ENCODE data around the gene MLH1. TPM values are rescaled to one million over a fixed set of nuclear protein-coding genes. Genes with fewer than 3 reads are reported as not detected.
"Not testable (repeated sequence)": the region's sequence is repeated elsewhere in the genome, so short reads cannot be mapped to it uniquely, and the experiment has no call there.

The MLH1 gene
- total RNA-seq, 4 donors from 2014 or later: 19.4 to 38.0 (median 27.8) TPM

DNA sequence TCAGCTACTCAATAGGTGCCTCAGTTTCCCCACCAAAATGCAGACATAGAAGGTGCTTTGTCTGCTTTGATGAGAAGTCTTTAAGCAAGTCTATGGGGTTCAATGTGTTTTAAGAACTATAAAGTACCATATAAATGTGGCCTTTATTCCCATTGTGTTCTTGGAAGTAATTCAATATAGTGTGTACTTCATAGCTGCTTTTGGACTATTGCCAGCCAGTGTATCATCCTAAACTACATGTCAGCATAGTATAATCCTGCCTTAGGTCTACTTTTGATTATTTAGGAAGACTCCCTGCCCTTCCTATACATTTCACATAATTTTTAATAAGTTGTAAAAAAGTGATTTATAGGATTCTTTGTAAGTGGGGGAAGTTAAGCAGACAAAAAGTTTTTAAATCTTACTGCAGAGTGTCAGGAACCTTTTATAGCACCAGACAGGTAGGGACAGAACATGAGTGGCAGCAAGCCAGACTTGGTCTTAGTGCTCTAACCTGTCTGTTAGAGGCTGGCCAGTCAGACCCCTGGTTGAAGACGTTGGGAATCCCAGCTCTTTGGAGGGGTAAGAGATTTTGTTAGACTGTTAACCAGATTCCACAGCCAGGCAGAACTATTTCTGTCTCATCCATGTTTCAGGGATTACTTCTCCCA lies 48.4 kb downstream of the MLH1 start:
- H3K9me3 ChIP-seq: no peaks in the 10 kb centered on the region
- H3K27ac ChIP-seq: peak overlapping the region in 1 of 4 donors; percentile 8
- TF ChIP-seq POLR2A (IDR thresholded peaks at IDR 0.05): no peak
- in situ Hi-C loops (cut with MboI; ENCODE audit: low pct_ligation_motif_present in 1 of 4, low pct_unique_long_range_greater_than_20kb in 1 of 4, low sequenced_read_pairs in 3 of 4): loop anchor here in 2 of 4 donors (25.0 kb wide), 1 partner anchor 171 kb away; no protein-coding TSS in a partner anchor
- peaks cover 0 to 10% (median 6%) of the 10 kb centered on the region in 4 donors for H3K4me1 ChIP-seq
- no peak overlapping the region for H3K4me3 ChIP-seq
- intact Hi-C loops (cut with DNase I; ENCODE audit: low total_unique reads): no loop called here
- no peak for DNase-seq
- 29 to 33% methylated on average over 1 of the region's 1 CpG for WGBS, 2 donors (ENCODE audit: low coverage in 1 of 2)
- H3K27me3 ChIP-seq: no peaks in the 10 kb centered on the region
- peaks cover 0 to 20% (median under 1%) of the 10 kb centered on the region in 4 donors for H3K36me3 ChIP-seq

GRCh38 chr3:37042712-37043111 lies 49.4 kb downstream of the MLH1 start:
- DNase-seq; H3K27me3 ChIP-seq; intact Hi-C loops (cut with DNase I; ENCODE audit: low total_unique reads); H3K27ac ChIP-seq; H3K4me3 ChIP-seq; H3K9me3 ChIP-seq: not testable (repeated sequence)
- WGBS, 2 donors (ENCODE audit: low coverage in 1 of 2): 72 to 78% methylated on average over 2 to 3 of the region's 3 CpGs
- peaks cover 0 to 29% (median 6%) of the 10 kb centered on the region in 4 donors for H3K36me3 ChIP-seq
- in situ Hi-C loops (cut with MboI; ENCODE audit: low pct_ligation_motif_present in 1 of 4, low pct_unique_long_range_greater_than_20kb in 1 of 4, low sequenced_read_pairs in 3 of 4): loop anchor here in 2 of 4 donors (25.0 kb wide), 1 partner anchor 170 kb away; no protein-coding TSS in a partner anchor
- peaks cover 0 to 10% (median 6%) of the 10 kb centered on the region in 4 donors for H3K4me1 ChIP-seq

DNA sequence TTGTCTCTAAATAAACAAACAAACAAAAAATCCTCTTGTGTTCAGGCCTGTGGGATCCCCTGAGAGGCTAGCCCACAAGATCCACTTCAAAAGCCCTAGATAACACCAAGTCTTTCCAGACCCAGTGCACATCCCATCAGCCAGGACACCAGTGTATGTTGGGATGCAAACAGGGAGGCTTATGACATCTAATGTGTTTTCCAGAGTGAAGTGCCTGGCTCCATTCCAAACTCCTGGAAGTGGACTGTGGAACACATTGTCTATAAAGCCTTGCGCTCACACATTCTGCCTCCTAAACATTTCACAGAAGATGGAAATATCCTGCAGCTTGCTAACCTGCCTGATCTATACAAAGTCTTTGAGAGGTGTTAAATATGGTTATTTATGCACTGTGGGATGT lies 57.0 kb downstream of the MLH1 start:
- intact Hi-C loops (cut with DNase I; ENCODE audit: low total_unique reads): no loop called here
- peaks cover 14 to 25% (median 17%) of the 10 kb centered on the region in 4 donors for H3K4me1 ChIP-seq
- 93% methylated on average over 1 of the region's 1 CpG; no CpG with 5 or more reads in 1 of the 2 donors for WGBS, 2 donors (ENCODE audit: low coverage in 1 of 2)
- H3K27me3 ChIP-seq: no peaks in the 10 kb centered on the region
- DNase-seq: no peak
- no peak overlapping the region for H3K27ac ChIP-seq
- TF ChIP-seq POLR2A (IDR thresholded peaks at IDR 0.05) (no peak), EP300 (IDR thresholded peaks at IDR 0.05; ENCODE audit: low read depth) (no peak), POLR2AphosphoS5 (IDR thresholded peaks at IDR 0.05) (no peak), CTCF (IDR thresholded peaks at IDR 0.05) (no peak)
- H3K9me3 ChIP-seq: no peaks in the 10 kb centered on the region
- in situ Hi-C loops (cut with MboI; ENCODE audit: low pct_ligation_motif_present in 1 of 4, low pct_unique_long_range_greater_than_20kb in 1 of 4, low sequenced_read_pairs in 3 of 4): no loop called here
- H3K4me3 ChIP-seq: no peak overlapping the region
- peaks cover 0 to 57% (median 27%) of the 10 kb centered on the region in 4 donors for H3K36me3 ChIP-seq

- Histone ChIP-seq H3K9me3 (no peaks in the 10 kb centered on the region), H3K36me3 (peaks cover 0 to 49% (median 24%) of the 10 kb centered on the region in 4 donors), H3K4me3 (no peak overlapping the region), H3K27me3 (no peaks in the 10 kb centered on the region), H3K27ac (no peak overlapping the region), H3K4me1 (peaks cover 18 to 32% (median 23%) of the 10 kb centered on the region in 4 donors)
- in situ Hi-C loops (cut with MboI; ENCODE audit: low pct_ligation_motif_present in 1 of 4, low pct_unique_long_range_greater_than_20kb in 1 of 4, low sequenced_read_pairs in 3 of 4): no loop called here
- DNase-seq: no peak
- intact Hi-C loops (cut with DNase I; ENCODE audit: low total_unique reads): no loop called here
- TF ChIP-seq POLR2AphosphoS5 (IDR thresholded peaks at IDR 0.05) (no peak), CTCF (IDR thresholded peaks at IDR 0.05) (no peak), EP300 (IDR thresholded peaks at IDR 0.05; ENCODE audit: low read depth) (no peak)
Measured at GRCh38 chr3:37052860-37053259, 59.5 kb downstream of the MLH1 start.

- H3K4me1 ChIP-seq: peaks cover 18 to 32% (median 23%) of the 10 kb centered on the region in 4 donors
- peaks cover 0 to 49% (median 24%) of the 10 kb centered on the region in 4 donors for H3K36me3 ChIP-seq
- intact Hi-C loops (cut with DNase I; ENCODE audit: low total_unique reads) (no loop called here), in situ Hi-C loops (cut with MboI; ENCODE audit: low pct_ligation_motif_present in 1 of 4, low pct_unique_long_range_greater_than_20kb in 1 of 4, low sequenced_read_pairs in 3 of 4) (no loop called here)
- H3K9me3 ChIP-seq: no peaks in the 10 kb centered on the region
- H3K27me3 ChIP-seq: no peaks in the 10 kb centered on the region
- no peak for DNase-seq
- H3K4me3 ChIP-seq: no peak overlapping the region
- no peak for TF ChIP-seq POLR2A (IDR thresholded peaks at IDR 0.05)
- no peak for TF ChIP-seq POLR2AphosphoS5 (IDR thresholded peaks at IDR 0.05)
- TF ChIP-seq CTCF (IDR thresholded peaks at IDR 0.05): no peak
- TF ChIP-seq EP300 (IDR thresholded peaks at IDR 0.05; ENCODE audit: low read depth): no peak
- 67% methylated on average over 5 to 6 of the region's 6 CpGs for WGBS, 2 donors (ENCODE audit: low coverage in 1 of 2)
- peak overlapping the region in 2 of 4 donors; percentile 64 to 65 for H3K27ac ChIP-seq
Measured at GRCh38 chr3:37053337-37053736, 60.0 kb downstream of the MLH1 start.

Data from transverse colon (tissue), 4 donors.